ENCODE measurements around the gene SHISA5.

- TF ChIP-seq ZNF70 (CRISPR knock-in tag; IDR thresholded peaks at IDR 0.05): no peak
- no peak for TF ChIP-seq ZNF565 (CRISPR knock-in tag; conservative IDR thresholded peaks at IDR 0.05; ENCODE audit: low read depth)
- no peak for TF ChIP-seq ARNTL (CRISPR knock-in tag; IDR thresholded peaks at IDR 0.05; ENCODE audit: borderline replicate concordance, low read depth)
- no peak for TF ChIP-seq PPARA (CRISPR knock-in tag; IDR thresholded peaks at IDR 0.05; ENCODE audit: borderline replicate concordance)
- no peak for TF ChIP-seq RARB (CRISPR knock-in tag; IDR thresholded peaks at IDR 0.05)
- TF ChIP-seq, protein P1, sequence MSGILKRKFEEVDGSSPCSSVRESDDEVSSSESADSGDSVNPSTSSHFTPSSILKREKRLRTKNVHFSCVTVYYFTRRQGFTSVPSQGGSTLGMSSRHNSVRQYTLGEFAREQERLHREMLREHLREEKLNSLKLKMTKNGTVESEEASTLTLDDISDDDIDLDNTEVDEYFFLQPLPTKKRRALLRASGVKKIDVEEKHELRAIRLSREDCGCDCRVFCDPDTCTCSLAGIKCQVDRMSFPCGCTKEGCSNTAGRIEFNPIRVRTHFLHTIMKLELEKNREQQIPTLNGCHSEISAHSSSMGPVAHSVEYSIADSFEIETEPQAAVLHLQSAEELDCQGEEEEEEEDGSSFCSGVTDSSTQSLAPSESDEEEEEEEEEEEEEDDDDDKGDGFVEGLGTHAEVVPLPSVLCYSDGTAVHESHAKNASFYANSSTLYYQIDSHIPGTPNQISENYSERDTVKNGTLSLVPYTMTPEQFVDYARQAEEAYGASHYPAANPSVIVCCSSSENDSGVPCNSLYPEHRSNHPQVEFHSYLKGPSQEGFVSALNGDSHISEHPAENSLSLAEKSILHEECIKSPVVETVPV (CRISPR knock-in tag; IDR thresholded peaks at IDR 0.05): no peak
- TF ChIP-seq ZFP3 (CRISPR knock-in tag; IDR thresholded peaks at IDR 0.05): no peak
- TF ChIP-seq ISL1 (CRISPR knock-in tag; IDR thresholded peaks at IDR 0.05): no peak
- TF ChIP-seq, protein P2, sequence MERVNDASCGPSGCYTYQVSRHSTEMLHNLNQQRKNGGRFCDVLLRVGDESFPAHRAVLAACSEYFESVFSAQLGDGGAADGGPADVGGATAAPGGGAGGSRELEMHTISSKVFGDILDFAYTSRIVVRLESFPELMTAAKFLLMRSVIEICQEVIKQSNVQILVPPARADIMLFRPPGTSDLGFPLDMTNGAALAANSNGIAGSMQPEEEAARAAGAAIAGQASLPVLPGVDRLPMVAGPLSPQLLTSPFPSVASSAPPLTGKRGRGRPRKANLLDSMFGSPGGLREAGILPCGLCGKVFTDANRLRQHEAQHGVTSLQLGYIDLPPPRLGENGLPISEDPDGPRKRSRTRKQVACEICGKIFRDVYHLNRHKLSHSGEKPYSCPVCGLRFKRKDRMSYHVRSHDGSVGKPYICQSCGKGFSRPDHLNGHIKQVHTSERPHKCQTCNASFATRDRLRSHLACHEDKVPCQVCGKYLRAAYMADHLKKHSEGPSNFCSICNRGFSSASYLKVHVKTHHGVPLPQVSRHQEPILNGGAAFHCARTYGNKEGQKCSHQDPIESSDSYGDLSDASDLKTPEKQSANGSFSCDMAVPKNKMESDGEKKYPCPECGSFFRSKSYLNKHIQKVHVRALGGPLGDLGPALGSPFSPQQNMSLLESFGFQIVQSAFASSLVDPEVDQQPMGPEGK (CRISPR knock-in tag; IDR thresholded peaks at IDR 0.05; ENCODE audit: borderline replicate concordance): no peak
Observed at GRCh38 chr3:48528048-48528447, 24.1 kb upstream of the SHISA5 start.

All from SK-N-SH treated with all-trans-retinoic acid at 6 μM for 48 hours (cell line).